SJSA1 (cell line): ENCODE measurements around the gene NRGN. TPM values are rescaled to one million over a fixed set of nuclear protein-coding genes. Genes with fewer than 3 reads are reported as not detected.

ENCODE experiments used
- DNase-seq, 2 experiments: peaks; one replicate each; pipeline ENCODE4 v3.0.0-alpha.2; 2015 to 2020; ENCODE audit warnings: low spot score in 2 of 2, low read depth in 1 of 2
- H3K27ac ChIP-seq: fragments of 250-450 bp; sonication (Bioruptor Pico); 2 replicates; pipeline ENCODE4 v1.5.1; 2020; ENCODE audit warnings: mild to moderate bottlenecking, moderate library complexity
- H3K27me3 ChIP-seq: fragments of 250-450 bp; sonication (Bioruptor Pico); replicated peaks from 2 replicates; pipeline ENCODE4 v1.5.1; 2020; ENCODE audit warnings: mild to moderate bottlenecking, moderate library complexity
- H3K36me3 ChIP-seq: fragments of 250-450 bp; sonication (Bioruptor Pico); 2 replicates; pipeline ENCODE4 v1.5.1; 2020; ENCODE audit warnings: mild to moderate bottlenecking
- H3K4me1 ChIP-seq: fragments of 250-450 bp; sonication (Bioruptor Pico); replicated peaks from 2 replicates; pipeline ENCODE4 v1.6.1; 2021; ENCODE audit warnings: mild to moderate bottlenecking
- H3K4me3 ChIP-seq: fragments of 250-450 bp; sonication (Bioruptor Pico); 2 replicates; pipeline ENCODE4 v1.5.1; 2020; ENCODE audit warnings: mild to moderate bottlenecking
- H3K9me3 ChIP-seq: fragments of 250-450 bp; sonication (Bioruptor Pico); replicated peaks from 2 replicates; pipeline ENCODE4 v1.5.1; 2020; ENCODE audit warnings: mild to moderate bottlenecking
- total RNA-seq: library from RNA; depleted of rRNA; stranded (reverse); fragments of >200 nt; shearing (Covaris generic); gene quantifications from 2 replicates; pipeline ENCODE4 v1.2.3, GENCODE V29; 2014

Gene NRGN
- total RNA-seq, 1 experiment from 2014 or later: 2.9 TPM

GRCh38 chr11:124725719-124726105 is 14.0 kb upstream of the NRGN start:
- no peak for DNase-seq
- no peak overlapping the region for H3K4me3 ChIP-seq
- no peaks in the 10 kb centered on the region for H3K4me1 ChIP-seq
- no peaks in the 10 kb centered on the region for H3K9me3 ChIP-seq
- no peaks in the 10 kb centered on the region for H3K27me3 ChIP-seq
- no peak overlapping the region for H3K27ac ChIP-seq
- H3K36me3 ChIP-seq: no peaks in the 10 kb centered on the region

- H3K27ac ChIP-seq: no peak overlapping the region
- no peaks in the 10 kb centered on the region for H3K36me3 ChIP-seq
- H3K4me1 ChIP-seq: no peaks in the 10 kb centered on the region
- DNase-seq: no peak
- H3K27me3 ChIP-seq: no peaks in the 10 kb centered on the region
- no peaks in the 10 kb centered on the region for H3K9me3 ChIP-seq
- H3K4me3 ChIP-seq: no peak overlapping the region
Observed at GRCh38 chr11:124727474-124727873, 12.3 kb upstream of the NRGN start.

GRCh38 chr11:124728134-124728533 is 11.6 kb upstream of the NRGN start:
- Histone ChIP-seq H3K36me3 (no peaks in the 10 kb centered on the region), H3K4me3 (no peak overlapping the region), H3K9me3 (no peaks in the 10 kb centered on the region), H3K27me3 (no peaks in the 10 kb centered on the region), H3K4me1 (no peaks in the 10 kb centered on the region), H3K27ac (no peak overlapping the region)
- DNase-seq: no peak

- Histone ChIP-seq H3K36me3 (no peaks in the 10 kb centered on the region), H3K9me3 (no peaks in the 10 kb centered on the region), H3K27me3 (no peaks in the 10 kb centered on the region), H3K4me1 (no peaks in the 10 kb centered on the region), H3K4me3 (no peak overlapping the region), H3K27ac (no peak overlapping the region)
- no peak for DNase-seq
Observed at GRCh38 chr11:124729571-124729970, 10.2 kb upstream of the NRGN start.

GRCh38 chr11:124732230-124732629 is 7.5 kb upstream of the NRGN start:
- DNase-seq: no peak
- no peak overlapping the region for H3K27ac ChIP-seq
- no peaks in the 10 kb centered on the region for H3K27me3 ChIP-seq
- H3K4me3 ChIP-seq: no peak overlapping the region
- no peaks in the 10 kb centered on the region for H3K9me3 ChIP-seq
- no peaks in the 10 kb centered on the region for H3K36me3 ChIP-seq
- no peaks in the 10 kb centered on the region for H3K4me1 ChIP-seq

GRCh38 chr11:124736736-124737135 is 3.0 kb upstream of the NRGN start:
- Histone ChIP-seq H3K9me3 (no peaks in the 10 kb centered on the region), H3K27ac (no peak overlapping the region), H3K27me3 (no peaks in the 10 kb centered on the region), H3K4me3 (no peak overlapping the region), H3K4me1 (peaks cover 3% of the 10 kb centered on the region), H3K36me3 (no peaks in the 10 kb centered on the region)
- no peak for DNase-seq

- H3K27me3 ChIP-seq: no peaks in the 10 kb centered on the region
- H3K4me1 ChIP-seq: peaks cover 3% of the 10 kb centered on the region
- DNase-seq: no peak
- no peaks in the 10 kb centered on the region for H3K9me3 ChIP-seq
- no peaks in the 10 kb centered on the region for H3K36me3 ChIP-seq
- H3K27ac ChIP-seq: no peak overlapping the region
- H3K4me3 ChIP-seq: no peak overlapping the region
Observed at GRCh38 chr11:124737638-124738305, 2.0 kb upstream of the NRGN start.

GRCh38 chr11:124738713-124739478 is 846 bp upstream of the NRGN start:
- no peak overlapping the region for H3K27ac ChIP-seq
- DNase-seq: no peak
- no peaks in the 10 kb centered on the region for H3K27me3 ChIP-seq
- no peak overlapping the region for H3K4me3 ChIP-seq
- no peaks in the 10 kb centered on the region for H3K36me3 ChIP-seq
- H3K4me1 ChIP-seq: peaks cover 3% of the 10 kb centered on the region
- H3K9me3 ChIP-seq: no peaks in the 10 kb centered on the region

- Histone ChIP-seq H3K9me3 (no peaks in the 10 kb centered on the region), H3K4me3 (peak overlapping the region; percentile 48), H3K36me3 (no peaks in the 10 kb centered on the region), H3K4me1 (peaks cover 3% of the 10 kb centered on the region), H3K27me3 (no peaks in the 10 kb centered on the region), H3K27ac (no peak overlapping the region)
- DNase-seq: peak in 1 of 2 experiments; percentile 34
Observed at GRCh38 chr11:124740277-124740882, 638 bp downstream of the NRGN start.

GRCh38 chr11:124742555-124742954 is 2.8 kb downstream of the NRGN start:
- Histone ChIP-seq H3K9me3 (no peaks in the 10 kb centered on the region), H3K27me3 (no peaks in the 10 kb centered on the region), H3K4me3 (no peak overlapping the region), H3K36me3 (no peaks in the 10 kb centered on the region), H3K27ac (no peak overlapping the region), H3K4me1 (peaks cover 13% of the 10 kb centered on the region)
- no peak for DNase-seq

GRCh38 chr11:124743050-124743449 is 3.3 kb downstream of the NRGN start:
- Histone ChIP-seq H3K4me3 (no peak overlapping the region), H3K4me1 (peaks cover 15% of the 10 kb centered on the region), H3K36me3 (no peaks in the 10 kb centered on the region), H3K27ac (no peak overlapping the region), H3K9me3 (no peaks in the 10 kb centered on the region), H3K27me3 (no peaks in the 10 kb centered on the region)
- DNase-seq: no peak

GRCh38 chr11:124745270-124745834 is 5.6 kb downstream of the NRGN start:
- no peak for DNase-seq
- H3K27ac ChIP-seq: no peak overlapping the region
- no peaks in the 10 kb centered on the region for H3K27me3 ChIP-seq
- peaks cover 23% of the 10 kb centered on the region for H3K4me1 ChIP-seq
- H3K4me3 ChIP-seq: no peak overlapping the region
- H3K36me3 ChIP-seq: no peaks in the 10 kb centered on the region
- H3K9me3 ChIP-seq: no peaks in the 10 kb centered on the region

GRCh38 chr11:124745835-124746620 is 6.3 kb downstream of the NRGN start:
- Histone ChIP-seq H3K9me3 (no peaks in the 10 kb centered on the region), H3K27me3 (no peaks in the 10 kb centered on the region), H3K4me1 (peaks cover 23% of the 10 kb centered on the region), H3K4me3 (no peak overlapping the region), H3K36me3 (no peaks in the 10 kb centered on the region), H3K27ac (no peak overlapping the region)
- no peak for DNase-seq
